Stimulated activated naive CD4-positive, alpha-beta T cell (primary cell): Measurements from ENCODE around the gene CARNS1.
"Not testable (repeated sequence)": the region's sequence is repeated elsewhere in the genome, so short reads cannot be mapped to it uniquely, and the experiment has no call there.

ENCODE experiments used
- DNase-seq, 6 experiments: peaks; one replicate each; lab custom pipeline; 2025; lab: John Stamatoyannopoulos, UW

The CARNS1 gene

DNA sequence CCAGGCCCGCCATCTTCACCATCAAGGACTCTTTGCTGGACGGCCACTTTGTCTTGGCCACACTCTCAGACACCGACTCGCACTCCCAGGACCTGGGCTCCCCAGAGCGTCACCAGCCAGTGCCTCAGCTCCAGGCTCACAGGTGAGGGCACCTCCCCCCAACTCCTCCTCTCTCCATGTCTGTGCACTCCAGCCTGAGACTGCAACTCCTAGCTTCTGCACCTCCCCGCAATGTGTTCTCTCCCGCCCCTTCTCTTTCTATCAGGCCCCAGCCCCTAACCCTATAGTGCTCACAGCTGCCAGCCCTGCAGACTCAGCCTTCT is 19.3 kb upstream of the CARNS1 start:
- no peak for DNase-seq

DNA sequence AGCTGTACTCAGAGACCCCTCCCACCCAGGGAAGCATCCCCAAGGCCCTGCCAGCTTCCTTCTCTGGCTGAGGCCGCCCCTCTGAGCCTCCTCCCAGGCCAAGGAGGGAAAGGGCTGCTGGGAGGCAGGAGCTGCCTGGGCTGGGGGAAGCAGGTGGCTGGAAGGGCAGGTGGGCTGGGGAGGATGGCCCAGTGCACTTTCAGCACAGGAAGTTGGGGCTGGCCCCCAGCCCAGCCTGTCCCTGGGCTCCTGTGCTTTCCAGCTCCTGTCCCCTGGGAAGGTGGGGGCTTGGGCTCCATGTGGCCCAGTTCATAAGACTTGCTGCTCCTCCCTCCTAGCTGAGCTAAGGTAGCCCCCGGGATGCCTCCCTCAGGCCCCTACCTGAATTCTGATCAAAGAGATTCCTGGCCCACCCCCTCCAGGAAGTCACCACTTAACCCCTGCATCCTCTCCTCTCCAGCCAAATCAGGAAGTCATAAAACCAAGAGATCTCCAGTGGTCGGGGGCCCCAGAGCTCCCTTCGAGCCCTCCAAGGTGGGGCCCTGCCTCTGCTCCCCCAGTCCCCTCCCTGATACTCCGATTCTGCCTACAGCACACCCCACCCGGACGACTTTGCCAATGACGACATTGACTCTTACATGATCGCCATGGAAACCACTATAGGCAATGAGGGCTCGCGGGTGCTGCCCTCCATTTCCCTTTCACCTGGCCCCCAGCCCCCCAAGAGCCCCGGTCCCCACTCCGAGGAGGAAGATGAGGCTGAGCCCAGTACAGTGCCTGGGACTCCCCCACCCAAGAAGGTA is 18.7 kb upstream of the CARNS1 start:
- DNase-seq: peak in 1 of 6 experiments; percentile 31

DNA sequence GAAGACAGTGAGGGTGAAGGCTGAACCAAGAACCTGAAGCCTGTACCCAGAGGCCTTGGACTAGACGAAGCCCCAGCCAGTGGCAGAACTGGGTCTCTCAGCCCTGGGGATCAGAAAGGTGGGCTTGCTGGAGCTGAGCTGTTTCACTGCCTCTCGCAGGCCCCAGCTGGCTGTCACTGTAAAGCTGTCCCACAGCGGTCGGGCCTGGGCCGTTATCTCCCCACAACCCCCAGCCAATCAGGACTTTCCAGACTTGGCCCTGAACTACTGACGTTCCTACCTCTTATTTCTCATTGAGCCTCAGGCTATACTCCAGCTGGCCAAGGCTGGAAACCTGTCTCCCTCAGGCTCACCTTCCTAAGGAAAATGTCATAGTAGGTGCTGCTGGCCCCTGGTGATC is 17.9 kb upstream of the CARNS1 start:
- no peak for DNase-seq

DNA sequence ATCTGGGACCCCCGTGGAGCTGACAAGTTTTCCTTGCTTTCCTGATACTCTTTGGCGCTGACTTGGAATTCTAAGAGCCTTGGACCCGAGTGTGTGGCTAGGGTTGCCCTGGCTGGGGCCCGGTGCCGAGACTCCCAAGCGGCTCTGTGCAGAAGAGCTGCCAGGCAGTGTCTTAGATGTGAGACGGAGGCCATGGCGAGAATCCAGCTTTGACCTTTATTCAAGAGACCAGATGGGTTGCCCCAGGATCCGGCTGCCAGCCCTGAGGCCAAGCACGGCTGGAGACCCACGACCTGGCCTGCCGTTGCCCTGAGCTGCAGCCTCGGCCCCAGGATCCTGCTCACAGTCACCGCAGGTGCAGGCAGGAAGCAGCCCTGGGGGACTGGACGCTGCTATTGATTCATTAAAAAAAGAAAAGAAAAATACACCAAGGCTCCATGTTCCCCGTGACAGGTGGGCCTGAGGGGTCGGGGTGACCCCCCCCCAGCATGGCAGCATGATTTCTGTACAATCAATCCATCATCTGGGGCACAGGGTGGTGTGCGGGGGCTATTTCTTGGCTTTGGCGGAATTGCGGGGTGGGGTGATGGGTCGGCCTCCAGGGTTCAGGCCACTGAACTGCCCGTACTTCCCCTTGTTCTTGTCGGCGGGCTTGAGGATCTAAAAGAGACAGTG is 17.4 kb upstream of the CARNS1 start:
- DNase-seq: no peak

- DNase-seq: no peak
Observed at GRCh38 chr11:67398661-67399563, 16.6 kb upstream of the CARNS1 start.

- no peak for DNase-seq
Observed at GRCh38 chr11:67400251-67400941, 15.1 kb upstream of the CARNS1 start.

DNA sequence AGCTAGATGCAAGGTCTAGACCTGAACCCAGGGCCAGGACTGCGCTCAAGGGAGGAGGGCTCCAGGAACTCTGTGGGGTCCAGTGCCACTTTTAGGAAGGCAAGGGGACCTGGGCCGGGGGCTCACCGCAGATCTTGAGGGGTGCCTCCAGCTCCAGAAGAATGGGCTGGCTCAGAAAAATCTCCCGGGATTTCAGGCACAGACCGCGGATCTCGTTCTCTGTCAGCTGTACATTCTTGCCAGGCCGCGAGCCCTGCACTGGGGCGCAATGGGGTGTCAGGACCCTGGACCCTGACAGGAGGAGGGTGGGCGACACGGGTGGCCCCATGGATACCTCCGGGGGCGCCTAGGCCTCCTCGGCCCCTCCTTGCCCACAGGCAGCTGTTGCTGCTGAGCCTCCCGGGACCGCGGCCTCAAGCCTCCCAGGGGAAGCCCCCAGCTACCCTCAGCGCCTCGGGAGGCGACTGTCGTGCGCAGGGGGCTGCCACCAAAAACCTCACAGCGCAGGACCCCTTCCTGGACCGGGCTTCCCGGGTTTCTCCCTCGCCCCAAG is 14.5 kb upstream of the CARNS1 start:
- DNase-seq: peak in 1 of 6 experiments; percentile 39

DNA sequence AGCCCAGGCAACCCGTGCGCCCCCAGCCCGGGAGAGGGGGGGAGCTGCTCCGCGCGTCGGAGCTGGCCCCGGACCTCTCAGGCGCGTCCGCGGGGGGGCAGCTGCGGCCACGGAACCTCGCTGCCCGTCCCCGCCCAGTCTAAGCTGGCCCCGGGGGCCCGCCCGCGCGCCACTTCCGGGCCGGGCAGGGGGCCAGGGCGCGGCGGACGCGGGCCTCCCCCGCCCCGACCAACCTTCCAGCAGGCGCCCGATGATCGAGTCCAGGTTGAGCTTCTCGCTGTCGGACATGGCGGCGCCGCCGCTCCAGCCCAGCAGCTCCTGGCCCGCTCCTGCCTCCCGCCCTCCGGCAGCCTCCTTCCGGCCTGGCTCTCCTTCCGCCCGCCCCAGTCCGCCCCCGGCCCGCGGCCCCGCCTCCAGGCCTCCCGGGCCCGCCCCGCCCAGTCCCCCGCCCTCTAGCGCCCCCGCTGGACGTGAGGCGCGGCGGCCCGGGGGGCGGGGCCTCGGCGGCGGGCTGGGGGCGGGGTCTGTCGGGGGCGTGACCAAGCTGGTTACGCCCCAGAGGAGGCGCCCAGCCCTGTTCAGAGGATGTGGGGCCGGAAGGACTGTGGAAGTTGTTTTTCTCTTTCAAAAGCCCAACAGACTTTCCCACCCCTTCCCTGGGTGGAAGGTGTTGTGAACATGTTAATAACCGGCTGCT is 13.8 kb upstream of the CARNS1 start, which contains the start of gene PPP1CA:
PPP1CA (minus strand) TSS at position 364 of the 697 bp plus-strand sequence; CDS start at position 288, 76 bp downstream.
- peak; percentile 89 to 96 (median 94) for DNase-seq

GRCh38 chr11:67402192-67402839 is 13.2 kb upstream of the CARNS1 start:
- not testable (repeated sequence) for DNase-seq

GRCh38 chr11:67403085-67403484 is 12.4 kb upstream of the CARNS1 start:
- not testable (repeated sequence) for DNase-seq

- peak; percentile 20 to 44 (median 38) for DNase-seq
Observed at GRCh38 chr11:67404515-67405195, 10.8 kb upstream of the CARNS1 start.

DNA sequence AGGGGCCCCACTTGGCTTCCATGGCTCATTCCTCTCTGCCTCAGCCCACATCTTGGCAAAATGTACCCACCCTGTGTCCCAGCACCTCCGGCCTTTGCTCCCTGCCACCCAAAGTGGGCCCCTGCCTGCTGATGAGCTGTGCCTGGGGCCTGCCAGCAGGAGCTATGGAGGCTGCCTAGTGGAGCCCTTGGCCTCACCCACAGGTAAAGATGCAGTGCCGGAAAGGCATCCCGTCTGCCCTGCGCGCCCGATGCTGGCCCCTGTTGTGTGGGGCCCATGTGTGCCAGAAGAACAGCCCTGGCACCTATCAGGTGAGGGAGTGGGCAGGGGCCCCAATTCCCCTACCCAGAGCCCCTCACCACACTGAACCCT is 10.3 kb upstream of the CARNS1 start:
- DNase-seq: peak in 2 of 6 experiments; percentile 37 to 41

GRCh38 chr11:67405688-67406339 is 9.7 kb upstream of the CARNS1 start:
- DNase-seq: no peak

DNA sequence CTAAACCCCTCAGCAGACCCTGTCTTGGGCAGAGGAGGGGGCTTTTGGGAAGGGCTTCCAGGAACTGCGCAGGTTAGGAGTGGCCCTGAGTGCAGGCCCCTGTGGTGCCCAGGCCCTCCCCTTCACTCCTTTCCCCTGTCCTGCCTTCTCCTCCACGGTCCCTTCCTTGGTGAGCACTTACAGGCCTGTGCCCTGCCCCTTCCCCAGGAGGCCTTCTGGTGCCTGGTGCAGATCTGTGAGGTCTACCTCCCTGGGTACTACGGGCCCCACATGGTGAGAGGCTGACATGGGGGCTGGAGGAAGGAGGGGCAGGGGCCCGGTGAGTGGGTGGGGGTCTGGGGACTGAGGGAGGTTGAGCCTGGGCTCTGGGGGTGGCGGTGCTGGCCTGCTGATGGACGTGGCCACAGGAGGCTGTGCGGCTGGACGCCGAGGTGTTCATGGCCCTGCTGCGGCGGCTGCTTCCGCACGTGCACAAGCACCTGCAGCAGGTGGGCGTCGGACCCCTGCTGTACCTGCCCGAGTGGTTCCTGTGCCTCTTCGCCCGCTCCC is 9.0 kb upstream of the CARNS1 start:
- no peak for DNase-seq

DNA sequence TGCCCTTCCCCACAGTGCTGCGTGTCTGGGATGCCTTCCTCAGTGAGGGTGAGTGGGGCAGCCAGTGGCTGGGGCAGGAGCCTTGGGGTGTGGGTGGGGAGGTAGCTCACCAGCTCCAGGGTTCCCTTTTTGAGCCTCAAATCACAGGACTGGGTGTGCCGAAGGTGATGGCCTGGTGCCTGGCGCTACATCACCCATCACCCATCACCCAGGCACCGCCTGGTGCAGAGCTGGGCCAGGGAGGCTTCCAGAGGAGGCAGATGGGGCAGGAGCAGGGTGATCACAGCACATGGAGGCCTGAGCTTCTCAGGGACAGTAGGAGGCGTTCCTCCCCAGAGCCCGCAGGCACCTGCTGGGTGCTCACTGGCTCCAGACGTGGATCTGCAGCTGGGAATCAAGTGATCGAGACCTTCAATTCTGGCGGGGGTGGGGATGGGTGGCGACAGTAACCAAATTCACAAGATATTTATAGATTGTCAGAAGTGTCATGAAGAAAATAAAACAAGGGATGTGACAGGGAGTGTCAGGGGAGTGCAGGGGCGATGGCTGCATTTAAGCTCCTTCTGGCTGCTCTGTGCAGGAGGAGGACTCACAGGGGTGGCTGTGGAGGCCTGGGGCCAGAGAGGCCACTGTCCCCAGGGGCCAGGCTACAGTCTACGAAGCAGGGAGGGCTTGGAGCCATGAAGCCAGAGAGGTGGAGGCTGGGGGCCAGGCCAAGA is 8.3 kb upstream of the CARNS1 start:
- peak in 5 of 6 experiments; percentile 25 to 37 (median 33) for DNase-seq

DNA sequence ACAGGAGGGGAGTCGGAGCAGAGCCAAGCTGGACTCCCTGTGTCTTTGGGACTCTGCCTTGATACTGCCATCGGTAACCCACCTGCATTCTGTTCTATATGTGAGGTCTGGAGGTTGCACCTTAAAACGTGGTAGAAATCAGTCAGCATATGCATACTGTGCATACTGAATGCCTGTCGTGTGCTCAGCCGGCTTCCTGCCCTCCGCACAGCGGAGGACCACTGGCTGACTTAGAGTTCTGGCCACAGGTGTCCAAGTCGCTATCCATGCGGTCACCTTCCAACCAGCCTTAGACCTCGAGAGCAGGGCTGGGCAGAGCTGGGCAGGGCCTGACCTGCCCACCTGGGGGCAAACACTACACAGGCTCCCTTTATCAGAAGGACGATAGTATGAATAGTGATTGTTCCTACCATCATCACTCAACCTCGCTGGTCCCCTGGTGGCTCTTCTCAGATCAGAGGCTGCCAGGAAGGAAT is 7.8 kb upstream of the CARNS1 start:
- no peak for DNase-seq

DNA sequence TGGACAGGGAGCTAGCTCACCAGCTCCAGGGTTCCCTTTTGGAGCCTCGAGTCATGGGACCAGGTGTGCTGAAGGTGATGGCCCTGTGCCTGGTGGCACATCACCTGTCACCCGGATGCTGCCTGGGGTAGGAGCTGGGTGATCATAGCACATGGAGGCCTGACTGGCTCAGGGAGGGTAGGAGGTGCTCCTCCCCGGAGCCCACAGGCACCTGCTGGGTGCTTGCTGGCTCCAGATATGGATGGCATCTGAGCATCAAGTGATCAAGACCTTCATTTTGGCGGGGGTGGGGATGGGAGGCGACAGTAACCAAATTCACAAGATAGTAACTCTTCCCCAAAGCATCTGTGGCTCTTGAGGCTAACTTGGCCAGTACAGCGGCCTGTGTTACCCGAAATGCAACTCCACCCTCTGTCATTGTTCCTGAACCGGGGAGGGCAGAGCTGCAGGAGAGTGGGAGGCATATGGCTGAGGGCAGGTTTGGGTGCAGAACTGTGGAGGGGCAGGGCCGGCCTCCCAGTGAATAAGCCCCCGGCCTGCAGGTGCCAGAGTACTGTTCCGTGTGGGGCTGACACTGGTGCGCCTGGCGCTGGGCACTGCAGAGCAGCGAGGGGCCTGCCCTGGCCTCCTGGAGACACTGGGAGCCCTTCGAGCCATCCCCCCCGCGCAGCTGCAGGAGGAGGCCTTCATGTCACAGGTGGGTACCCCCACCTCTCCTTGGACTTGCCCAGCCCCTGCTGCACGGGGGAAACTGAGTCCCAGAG is 6.9 kb upstream of the CARNS1 start:
- DNase-seq: peak in 3 of 6 experiments; percentile 16 to 53 (median 22)
